BJ (cell line): ENCODE data around the gene TMEM44. TPM values are rescaled to one million over a fixed set of nuclear protein-coding genes. Genes with fewer than 3 reads are reported as not detected.

ENCODE experiments used
- CTCF ChIA-PET: fragments of 350-600 bp; formaldehyde crosslinking; extraction: SDS; loops from one replicate; lab custom pipeline; 2021; ENCODE audit warnings: antibody characterized with exemption, inconsistent platforms; lab: Yijun Ruan, JAX
- POLR2A ChIA-PET: fragments of 300-600 bp; sonication (Branson Sonifier 250); formaldehyde crosslinking; extraction: SDS; loops from one replicate; lab custom pipeline; 2021; ENCODE audit warnings: antibody characterized with exemption; lab: Charles Lee
- DNase-seq: peaks from one replicate; pipeline ENCODE4 v3.0.0-alpha.2; 2011; ENCODE audit warnings: low read depth
- H3K27me3 ChIP-seq: 2 replicates; pipeline ENCODE4 v1.6.0; 2011; ENCODE audit warnings: low read length; ENCODE audit not compliant: control insufficient read depth, insufficient read depth
- H3K36me3 ChIP-seq: 2 replicates; pipeline ENCODE4 v1.5.1; 2011; ENCODE audit warnings: low read length; ENCODE audit not compliant: control insufficient read depth, insufficient read depth
- H3K4me3 ChIP-seq: 2 replicates; pipeline ENCODE4 v1.5.1; 2011; ENCODE audit warnings: low read depth, mild to moderate bottlenecking, control low read depth, low read length
- CTCF ChIP-seq: IDR thresholded peaks from 2 replicates; pipeline ENCODE4 v1.5.1; 2011; ENCODE audit warnings: low read depth, mild to moderate bottlenecking, control low read depth, inconsistent platforms, low read length, moderate library complexity; ENCODE audit not compliant: insufficient read depth
- polyA plus RNA-seq: library from polyadenylated mRNA; depleted of rRNA; stranded (reverse); fragments of >200 nt; gene quantifications from 2 replicates; pipeline ENCODE4 v1.2.3, GENCODE V29; 2011

The TMEM44 gene
- polyA plus RNA-seq, 1 experiment, result 17.7 TPM

- H3K36me3 ChIP-seq, result peaks cover 16% of the 10 kb centered on the region
- CTCF ChIA-PET, result interaction anchor here (1.1 to 1.7 kb wide), 2 partner anchors 53 to 170 kb away, joined by 3 read pairs; no protein-coding TSS in a partner anchor
- no peak for DNase-seq
- no peak for TF ChIP-seq CTCF
- no peak overlapping the region for H3K4me3 ChIP-seq
- no peaks in the 10 kb centered on the region for H3K27me3 ChIP-seq
- POLR2A ChIA-PET, result no interaction called here
Measured at GRCh38 chr3:194647747-194648146, 14.5 kb upstream of the TMEM44 start.

GRCh38 chr3:194642769-194643168 is 9.6 kb upstream of the TMEM44 start:
- no peak for TF ChIP-seq CTCF
- H3K36me3 ChIP-seq, result peaks cover 8% of the 10 kb centered on the region
- POLR2A ChIA-PET, result no interaction called here
- no peaks in the 10 kb centered on the region for H3K27me3 ChIP-seq
- CTCF ChIA-PET, result interaction anchor here (1.0 to 1.2 kb wide), 2 partner anchors 9 to 29 kb away, joined by 3 to 5 read pairs; partner anchors contain the start of genes LSG1 and TMEM44
- no peak for DNase-seq
- H3K4me3 ChIP-seq, result no peak overlapping the region

- H3K27me3 ChIP-seq, result no peaks in the 10 kb centered on the region
- peaks cover 8% of the 10 kb centered on the region for H3K36me3 ChIP-seq
- TF ChIP-seq CTCF, result peak; percentile 34
- ChIA-PET POLR2A (interaction anchor here (0.6 kb wide), 1 partner anchor 570 kb away, joined by 3 read pairs; no protein-coding TSS in a partner anchor), CTCF (interaction anchor here (0.9 kb wide), 1 partner anchor 30 kb away, joined by 4 read pairs; the partner anchor contains the start of gene LSG1)
- DNase-seq, result no peak
- no peak overlapping the region for H3K4me3 ChIP-seq
Measured at GRCh38 chr3:194640829-194641228, 7.6 kb upstream of the TMEM44 start.

GRCh38 chr3:194638991-194639605 is 5.9 kb upstream of the TMEM44 start:
- Histone ChIP-seq H3K4me3 (no peak overlapping the region), H3K36me3 (peaks cover 2% of the 10 kb centered on the region), H3K27me3 (no peaks in the 10 kb centered on the region)
- DNase-seq, result no peak
- no peak for TF ChIP-seq CTCF
- CTCF ChIA-PET, result interaction anchor here (0.6 to 1.0 kb wide), 3 partner anchors 13 to 568 kb away, joined by 3 read pairs; no protein-coding TSS in a partner anchor
- POLR2A ChIA-PET, result no interaction called here

GRCh38 chr3:194637541-194638400 is 4.6 kb upstream of the TMEM44 start:
- no peak for DNase-seq
- H3K4me3 ChIP-seq, result no peak overlapping the region
- peaks cover 2% of the 10 kb centered on the region for H3K36me3 ChIP-seq
- CTCF ChIA-PET, result interaction anchor here (1.2 to 2.1 kb wide), 2 partner anchors 34 to 304 kb away, joined by 3 to 9 read pairs; partner anchors contain the start of gene LSG1
- H3K27me3 ChIP-seq, result no peaks in the 10 kb centered on the region
- TF ChIP-seq CTCF, result no peak
- POLR2A ChIA-PET, result no interaction called here
